GM19351 (cell line): ENCODE data around the gene TNIK.
"Not testable (repeated sequence)": the region's sequence is repeated elsewhere in the genome, so short reads cannot be mapped to it uniquely, and the experiment has no call there.

Experiments
- ATAC-seq: cut with Tn5 transposase; IDR thresholded peaks from one replicate; pipeline ENCODE4 v1.9.1; 2021; ENCODE audit warnings: mild to moderate bottlenecking, moderate library complexity; ENCODE audit not compliant: unreplicated experiment

The TNIK gene

GRCh38 chr3:171317171-171317570 is 143.0 kb downstream of the TNIK start:
- no peak for ATAC-seq

GRCh38 chr3:171315919-171316318 is 144.3 kb downstream of the TNIK start:
- ATAC-seq: no peak

DNA sequence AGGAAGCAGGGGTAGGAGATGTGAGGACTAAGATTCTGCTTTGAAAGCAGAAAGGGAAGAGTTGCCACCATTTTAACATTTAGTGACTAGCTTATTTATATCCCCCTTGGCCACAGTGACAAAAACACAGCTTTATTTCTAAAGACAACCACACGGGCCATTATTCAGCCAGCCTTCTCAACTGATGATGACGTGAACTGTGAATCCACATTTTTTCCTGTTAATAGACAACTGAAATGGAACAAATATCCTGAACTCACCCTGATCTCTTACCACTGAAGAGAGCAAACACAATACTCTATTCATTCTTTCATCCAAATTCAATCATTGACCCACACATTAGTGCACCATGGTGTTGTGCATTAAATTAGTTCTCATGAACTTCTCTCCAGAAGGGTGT is 145.1 kb downstream of the TNIK start:
- ATAC-seq: no peak

DNA sequence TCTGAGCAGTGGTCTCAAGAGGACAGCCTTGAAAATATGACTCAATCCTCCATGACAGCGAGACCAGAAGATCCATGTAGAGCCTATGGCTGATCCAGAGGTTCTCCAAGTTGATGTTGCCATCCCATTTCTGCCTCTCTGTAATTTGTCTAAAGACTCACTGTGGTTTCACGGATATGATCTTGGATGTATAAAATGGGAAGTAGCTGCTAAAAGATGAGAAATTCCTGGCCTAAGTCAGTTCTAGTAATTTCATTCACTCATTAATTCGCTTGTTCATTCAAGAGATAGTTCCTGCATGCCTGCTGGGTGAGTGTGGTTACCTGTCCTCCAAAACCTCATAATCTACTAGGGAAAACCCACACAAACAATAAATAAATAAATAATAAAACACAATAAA is 145.9 kb downstream of the TNIK start:
- no peak for ATAC-seq

- no peak for ATAC-seq
These were observed 146.5 kb downstream of the TNIK start for GRCh38 chr3:171313702-171314101.

DNA sequence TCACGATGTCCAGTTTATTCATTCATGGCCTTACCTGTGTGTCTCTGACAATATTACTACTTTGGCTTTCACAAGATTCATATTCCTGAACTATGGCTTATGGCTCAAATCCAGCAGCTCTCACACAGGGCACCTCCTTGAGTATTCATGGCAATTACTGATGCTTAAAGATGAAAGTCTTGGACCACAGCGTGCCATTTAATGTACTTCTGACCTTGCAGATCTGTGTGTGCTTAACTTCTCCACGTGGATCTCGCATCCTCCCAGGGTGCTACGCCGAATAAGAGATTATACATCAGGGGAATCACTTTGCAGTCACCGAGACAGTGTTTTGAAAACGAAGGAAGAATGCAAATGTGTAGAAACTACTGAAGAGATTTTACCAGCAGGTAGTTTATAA is 147.5 kb downstream of the TNIK start:
- no peak for ATAC-seq

GRCh38 chr3:171311784-171312183 is 148.4 kb downstream of the TNIK start:
- no peak for ATAC-seq

- peak; percentile 46 for ATAC-seq
These were observed 150.3 kb downstream of the TNIK start for GRCh38 chr3:171309906-171310359.

- ATAC-seq: no peak
These were observed 152.2 kb downstream of the TNIK start for GRCh38 chr3:171307988-171308387.

GRCh38 chr3:171307046-171307585 is 153.1 kb downstream of the TNIK start:
- ATAC-seq: no peak

GRCh38 chr3:171306631-171307030 is 153.6 kb downstream of the TNIK start:
- no peak for ATAC-seq

- ATAC-seq: not testable (repeated sequence)
These were observed 154.4 kb downstream of the TNIK start for GRCh38 chr3:171305823-171306222.

GRCh38 chr3:171304498-171304897 is 155.7 kb downstream of the TNIK start:
- not testable (repeated sequence) for ATAC-seq

- not testable (repeated sequence) for ATAC-seq
These were observed 156.2 kb downstream of the TNIK start for GRCh38 chr3:171304017-171304416.

DNA sequence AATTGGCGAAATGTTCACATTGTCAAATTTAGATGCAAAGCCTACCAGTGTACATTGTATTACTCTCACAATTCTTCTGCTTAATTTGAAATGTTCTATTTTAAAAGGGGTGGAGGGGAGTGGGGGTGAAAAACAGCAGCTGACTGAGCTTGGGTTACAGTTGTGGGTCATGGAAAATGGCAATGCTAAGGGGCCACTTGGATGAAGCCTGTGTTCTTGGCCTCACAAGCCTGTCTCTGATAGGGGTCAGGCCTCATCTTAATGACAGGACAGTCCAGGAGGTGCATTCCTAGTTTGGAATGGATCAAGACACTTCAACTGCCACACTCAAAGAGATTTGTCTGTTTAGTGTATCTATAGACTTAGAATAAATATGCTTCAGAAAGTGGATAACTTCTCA is 158.2 kb downstream of the TNIK start:
- no peak for ATAC-seq

- no peak for ATAC-seq
These were observed 159.2 kb downstream of the TNIK start for GRCh38 chr3:171301002-171301401.

DNA sequence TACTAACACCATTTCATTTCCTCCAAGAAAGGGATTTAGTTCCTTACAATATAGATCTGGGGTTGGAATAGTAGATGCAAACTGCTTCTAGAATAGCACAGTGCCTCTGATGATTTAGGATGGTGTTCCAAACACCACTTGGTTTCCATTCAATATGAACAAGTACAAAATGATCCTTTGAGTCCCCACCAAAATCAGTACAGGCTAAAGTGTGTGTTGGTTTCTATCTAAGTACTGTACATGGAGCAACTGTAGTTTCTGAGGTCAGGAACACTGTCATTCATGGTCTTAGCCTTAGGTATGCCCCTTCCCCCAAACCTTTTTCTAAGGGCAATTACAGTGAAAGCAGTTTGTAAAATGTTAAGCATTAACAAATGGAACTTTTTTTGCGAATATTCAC is 162.3 kb downstream of the TNIK start:
- no peak for ATAC-seq

- no peak for ATAC-seq
These were observed 163.0 kb downstream of the TNIK start for GRCh38 chr3:171297207-171297606.

DNA sequence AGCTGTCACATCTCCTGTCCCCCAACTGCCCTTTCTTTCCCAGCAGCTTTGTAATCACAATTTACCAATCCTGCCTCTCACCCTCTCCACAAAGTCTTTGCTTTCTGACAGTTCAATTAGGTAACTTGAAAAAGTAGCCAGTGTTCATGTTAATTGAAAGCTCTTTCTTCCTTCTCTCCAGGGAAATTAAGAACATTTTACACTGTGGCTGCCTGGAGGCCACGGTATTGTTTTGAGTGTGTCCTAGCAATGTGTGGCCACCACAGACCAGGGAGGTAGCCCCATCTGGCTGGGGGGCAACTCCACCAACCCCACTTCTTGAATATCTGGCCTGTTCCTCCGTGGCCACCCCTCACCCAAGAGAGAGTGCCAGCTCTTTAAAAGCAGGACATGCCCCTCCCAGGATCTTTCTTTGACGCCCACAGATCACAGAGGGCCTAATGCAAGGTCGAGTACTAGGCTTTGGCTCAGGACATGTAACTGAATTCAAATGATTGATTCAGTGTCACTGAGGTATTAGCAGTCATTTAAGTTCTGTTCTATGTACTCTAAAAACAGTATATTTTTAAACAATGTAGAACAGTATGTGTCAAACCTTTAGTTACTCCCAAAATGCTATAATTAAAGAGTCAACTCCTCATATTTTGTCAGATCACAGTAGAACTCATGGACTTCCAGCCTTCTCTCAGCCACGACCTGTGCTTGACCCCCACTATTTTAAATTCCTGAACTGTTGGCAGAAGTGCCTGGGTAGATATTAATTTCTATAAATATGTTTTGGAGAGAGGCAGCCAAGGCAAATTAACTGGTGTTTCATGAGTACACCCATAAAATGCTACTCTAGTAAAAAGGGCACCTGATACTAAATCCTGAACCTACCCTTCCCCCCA is 164.5 kb downstream of the TNIK start:
- no peak for ATAC-seq

DNA sequence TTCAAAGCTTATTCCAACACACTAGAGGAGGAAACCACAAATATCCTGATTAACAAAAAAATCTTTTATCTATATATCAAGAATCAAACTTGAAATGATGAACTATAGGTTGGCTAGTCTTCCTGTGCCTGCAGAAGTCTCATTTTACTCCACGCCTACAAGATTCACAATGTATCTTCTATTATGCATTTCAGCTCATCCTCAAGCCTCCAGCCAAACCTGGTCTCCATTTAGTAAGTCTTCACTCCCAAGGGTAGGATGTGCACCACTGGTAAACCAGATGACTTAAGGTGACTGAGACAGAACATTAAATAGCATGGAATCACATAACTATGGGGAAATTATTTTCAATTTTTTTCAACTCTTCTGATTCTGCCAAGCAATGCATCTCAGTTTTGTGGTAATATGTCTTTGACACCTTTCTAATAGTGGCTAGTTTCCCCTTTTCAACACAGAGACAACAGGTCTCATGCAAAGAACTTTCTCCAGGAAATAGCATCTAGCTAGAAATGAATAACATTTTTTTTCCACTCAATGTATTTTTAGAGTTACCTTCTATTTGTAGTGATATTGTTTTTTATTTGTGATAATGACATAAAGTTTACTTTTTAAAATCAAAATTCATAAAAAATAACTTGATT is 166.9 kb downstream of the TNIK start:
- peak; percentile 78 for ATAC-seq

DNA sequence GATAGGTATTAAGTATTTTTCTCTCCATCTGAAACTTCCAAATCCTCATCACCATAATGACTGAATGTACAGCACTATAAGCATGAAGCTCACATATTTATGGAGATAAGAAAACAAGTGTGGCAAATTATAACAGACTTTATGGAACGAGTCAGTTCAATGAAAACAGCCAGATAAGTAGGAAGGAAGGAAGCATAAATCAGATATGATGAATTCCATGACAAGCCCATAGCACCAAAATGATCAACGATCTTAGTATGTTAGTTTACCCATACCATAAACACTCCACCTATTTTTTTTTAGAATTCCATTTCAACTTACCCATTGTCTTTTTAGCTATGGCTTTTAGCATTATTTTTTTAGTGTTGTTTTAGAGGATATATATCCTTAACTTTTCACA is 169.5 kb downstream of the TNIK start:
- no peak for ATAC-seq

- ATAC-seq: no peak
These were observed 170.9 kb downstream of the TNIK start for GRCh38 chr3:171289291-171289690.
